ENCODE data around the gene NOS2.
"Not testable (repeated sequence)": the region's sequence is repeated elsewhere in the genome, so short reads cannot be mapped to it uniquely, and the experiment has no call there.

Gene NOS2

DNA sequence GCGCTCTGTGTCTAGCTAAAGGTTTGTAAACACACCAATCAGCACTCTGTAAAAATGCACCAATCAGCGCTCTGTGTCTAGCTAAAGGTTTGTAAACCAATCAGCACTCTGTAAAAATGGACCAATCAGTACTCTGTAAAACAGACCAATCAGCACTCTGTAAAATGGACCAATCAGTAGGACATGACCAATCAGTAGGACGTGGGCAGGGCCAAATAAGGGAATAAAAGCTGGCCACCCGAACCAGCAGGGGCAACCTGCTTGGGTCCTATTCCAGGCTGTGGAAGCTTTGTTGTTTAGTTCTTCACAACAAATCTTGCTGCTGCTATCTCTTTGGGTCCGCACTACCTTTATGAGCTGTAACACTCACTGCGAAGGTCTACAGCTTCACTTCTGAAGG is 74.3 kb downstream of the NOS2 start:
- not testable (repeated sequence) for H3K9me3 ChIP-seq (ENCODE audit: control insufficient read depth in 2 of 2, low read length in 2 of 2); H3K27ac ChIP-seq (ENCODE audit: low read depth in 2 of 2, low read length in 2 of 2); H3K9ac ChIP-seq (ENCODE audit: low read depth in 1 of 2, low read length in 2 of 2); H3K4me1 ChIP-seq (ENCODE audit: control insufficient read depth in 2 of 2, insufficient read depth in 2 of 2, low read length in 2 of 2); H3K27me3 ChIP-seq (ENCODE audit: control insufficient read depth in 2 of 2, insufficient read depth in 2 of 2, low read length in 2 of 2); H3K4me3 ChIP-seq (ENCODE audit: low read length in 2 of 2); H3K36me3 ChIP-seq (ENCODE audit: control insufficient read depth in 2 of 2, insufficient read depth in 2 of 2, low read length in 2 of 2)

DNA sequence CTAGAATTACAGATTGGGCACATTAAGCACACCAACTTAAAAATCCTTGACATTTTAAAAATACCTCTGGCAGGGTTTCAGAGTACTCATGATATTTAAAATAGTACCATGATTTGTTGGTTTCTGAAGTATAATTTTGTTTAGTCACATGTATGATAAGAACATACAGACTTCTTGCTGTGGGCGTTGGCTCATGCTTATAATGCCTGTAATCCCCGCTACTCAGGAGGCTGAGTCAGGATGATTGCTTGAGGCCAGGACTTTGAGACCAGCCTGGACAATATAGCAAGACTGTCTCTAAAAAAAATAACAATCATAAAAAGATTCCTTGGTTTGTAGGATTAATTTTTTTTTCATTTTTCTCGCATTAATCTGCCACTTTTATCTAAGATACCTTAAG is 78.5 kb downstream of the NOS2 start:
- Histone ChIP-seq H3K4me1 (ENCODE audit: control insufficient read depth in 2 of 2, insufficient read depth in 2 of 2, low read length in 2 of 2) (no peaks in the 10 kb centered on the region), H3K9ac (ENCODE audit: low read depth in 1 of 2, low read length in 2 of 2) (no peak overlapping the region), H3K27me3 (ENCODE audit: control insufficient read depth in 2 of 2, insufficient read depth in 2 of 2, low read length in 2 of 2) (no peaks in the 10 kb centered on the region), H3K4me3 (ENCODE audit: low read length in 2 of 2) (no peak overlapping the region), H3K27ac (ENCODE audit: low read depth in 2 of 2, low read length in 2 of 2) (no peak overlapping the region), H3K36me3 (ENCODE audit: control insufficient read depth in 2 of 2, insufficient read depth in 2 of 2, low read length in 2 of 2) (no peaks in the 10 kb centered on the region), H3K9me3 (ENCODE audit: control insufficient read depth in 2 of 2, low read length in 2 of 2) (no peaks in the 10 kb centered on the region)
